HCT116 (cell line): ENCODE results near the gene NAT16. TPM values are rescaled to one million over a fixed set of nuclear protein-coding genes. Genes with fewer than 3 reads are reported as not detected.
A peak's percentile ranks its signal among the peaks of the same experiment; 100 is the strongest.

Experiments used
- ATAC-seq: fragments of 200-7000 bp; cut with Tn5 transposase; 2 replicates; pipeline ENCODE4 v1.9.1; 2020; ENCODE audit warnings: mild to moderate bottlenecking, moderate library complexity
- BruUV-seq: library from RNA; stranded (reverse); fragments of 400-500 nt; replicated peaks from 2 replicates; lab custom pipeline; 2021; lab: Mats Ljungman, UMichigan
- CTCF ChIA-PET: fragments of 300-600 bp; sonication (Branson Sonifier 250); formaldehyde crosslinking; loops from one replicate; lab custom pipeline; 2021; ENCODE audit warnings: antibody characterized with exemption; lab: Charles Lee
- POLR2A ChIA-PET: fragments of 300-600, 350-600 bp; sonication (Branson Sonifier 250); formaldehyde crosslinking; loops from one replicate; lab custom pipeline; 2021; ENCODE audit warnings: antibody characterized with exemption; lab: Charles Lee
- RAD21 ChIA-PET, 2 experiments: fragments of 300-600 bp; sonication (Branson Sonifier 250); formaldehyde crosslinking; loops; one replicate each; lab custom pipeline; 2023; ENCODE audit warnings: low total read pairs in 2 of 2; ENCODE audit not compliant: uncharacterized antibody in 2 of 2, unreplicated experiment in 2 of 2, low non-redundant PET in 1 of 2; lab: Charles Lee
- DNase-seq: peaks from one replicate; pipeline ENCODE4 v3.0.0-alpha.2; 2010; ENCODE audit warnings: low read depth, low spot score
- H2AFZ ChIP-seq: fragments of 200-600 bp; shearing (Covaris generic), sonication (generic); 2 replicates; pipeline ENCODE4 v1.6.1; 2017; ENCODE audit warnings: low read depth, mixed run types, mixed read lengths, antibody characterized with exemption, low read length; ENCODE audit not compliant: poor library complexity, severe bottlenecking
- H3K27ac ChIP-seq: 2 replicates; pipeline ENCODE4 v1.5.1; 2012; ENCODE audit warnings: low read depth, low read length
- H3K27me3 ChIP-seq: fragments of 200-600 bp; sonication (generic); 2 replicates; pipeline ENCODE4 v1.6.1; 2016; ENCODE audit warnings: mixed run types, low read length, mixed read lengths; ENCODE audit not compliant: insufficient read depth
- H3K36me3 ChIP-seq, 2 experiments: fragments of 200-500 bp in 1 of 2; fragments of 200-600 bp in 1 of 2; sonication (Bioruptor generic) in 1 of 2; sonication (generic) in 1 of 2; 2 replicates each; pipeline versions ENCODE4 v1.5.1 to v1.6.1; 2014 to 2016; ENCODE audit warnings: low read length in 2 of 2, inconsistent platforms in 1 of 2, mixed read lengths in 1 of 2, mixed run types in 1 of 2; ENCODE audit not compliant: insufficient read depth in 2 of 2, control insufficient read depth in 1 of 2
- H3K4me1 ChIP-seq, 2 experiments: fragments of 200-600 bp in 1 of 2; sonication (generic) in 1 of 2; 2 replicates each; pipeline versions ENCODE4 v1.5.1 to v1.6.1; 2012 to 2017; ENCODE audit warnings: low read length in 2 of 2, inconsistent platforms in 1 of 2, mild to moderate bottlenecking in 1 of 2, mixed read lengths in 1 of 2, mixed run types in 1 of 2, moderate library complexity in 1 of 2; ENCODE audit not compliant: insufficient read depth in 2 of 2, control insufficient read depth in 1 of 2
- H3K4me2 ChIP-seq: fragments of 200-600 bp; sonication (generic); 2 replicates; pipeline ENCODE4 v1.6.1; 2017; ENCODE audit warnings: mixed run types, low read length, mixed read lengths
- H3K4me3 ChIP-seq, 2 experiments: fragments of 200-600 bp in 1 of 2; sonication (generic) in 1 of 2; replicated peaks in 1 of 2; 2 replicates each; pipeline ENCODE4 v1.5.1; 2011 to 2016; ENCODE audit warnings: low read length in 2 of 2, control low read depth in 1 of 2, low read depth in 1 of 2, mild to moderate bottlenecking in 1 of 2, mixed read lengths in 1 of 2, mixed run types in 1 of 2
- H3K79me2 ChIP-seq: fragments of 200-600 bp; sonication (generic); 2 replicates; pipeline ENCODE4 v1.6.1; 2017; ENCODE audit warnings: mild to moderate bottlenecking, mixed run types, low read length, moderate library complexity, mixed read lengths; ENCODE audit not compliant: insufficient read depth
- H3K9ac ChIP-seq: fragments of 200-600 bp; sonication (generic); 2 replicates; pipeline ENCODE4 v1.6.1; 2016; ENCODE audit warnings: low read length, mixed read lengths
- H3K9me2 ChIP-seq: fragments of 200-600 bp; sonication (generic), shearing (Covaris generic); 2 replicates; pipeline ENCODE4 v1.6.1; 2017; ENCODE audit warnings: mixed run types, mild to moderate bottlenecking, moderate library complexity; ENCODE audit not compliant: insufficient read depth
- H3K9me3 ChIP-seq, 2 experiments: fragments of 200-500 bp in 1 of 2; fragments of 200-600 bp in 1 of 2; sonication (Bioruptor generic) in 1 of 2; sonication (generic) in 1 of 2; 2 replicates each; pipeline ENCODE4 v1.6.1; 2014 to 2017; ENCODE audit warnings: low read length in 2 of 2, mixed read lengths in 2 of 2, inconsistent platforms in 1 of 2, low read depth in 1 of 2, mild to moderate bottlenecking in 1 of 2, mixed run types in 1 of 2, moderate library complexity in 1 of 2; ENCODE audit not compliant: control insufficient read depth in 1 of 2, insufficient read depth in 1 of 2
- H4K20me1 ChIP-seq: fragments of 200-600 bp; sonication (generic), shearing (Covaris generic); 2 replicates; pipeline ENCODE4 v1.6.1; 2017; ENCODE audit warnings: mixed run types, mild to moderate bottlenecking, moderate library complexity; ENCODE audit not compliant: insufficient read depth
- CEBPB ChIP-seq: IDR thresholded peaks from 2 replicates; pipeline ENCODE4 v1.6.1; 2012; ENCODE audit warnings: low read depth
- EZH2phosphoT487 ChIP-seq: fragments of 200-600 bp; IDR thresholded peaks from 2 replicates; pipeline ENCODE4 v1.6.1; 2018; ENCODE audit warnings: antibody characterized with exemption, borderline replicate concordance
- RAD21 ChIP-seq: IDR thresholded peaks from 2 replicates; pipeline ENCODE4 v1.6.1; 2012; ENCODE audit warnings: low read depth, mild to moderate bottlenecking
- REST ChIP-seq: IDR thresholded peaks from 2 replicates; pipeline ENCODE4 v1.6.1; 2012; ENCODE audit warnings: low read depth
- SP1 ChIP-seq: IDR thresholded peaks from 2 replicates; pipeline ENCODE4 v1.6.1; 2012; ENCODE audit warnings: low read depth
- YY1 ChIP-seq: IDR thresholded peaks from 2 replicates; pipeline ENCODE4 v1.6.1; 2011; ENCODE audit warnings: low read length, low read depth, moderate library complexity, mild to moderate bottlenecking; ENCODE audit not compliant: insufficient replicate concordance; ENCODE audit errors: extremely low read depth
- intact Hi-C: fragments of 100-400 bp; cut with micrococcal nuclease; formaldehyde crosslinking; loops from 2 replicates; pipeline ENCODE4 v1.10.0; 2022
- total RNA-seq: library from RNA; stranded (reverse); gene quantifications from one replicate; pipeline ENCODE4 v1.2.1, GENCODE V29; 2021; ENCODE audit not compliant: unreplicated experiment

The NAT16 gene
- total RNA-seq, 1 experiment from 2014 or later: 2.0 TPM

- POLR2A ChIA-PET: interaction anchor here (0.9 to 4.0 kb wide), 15 partner anchors 9 to 253 kb away, joined by 3 to 26 read pairs (median 4); partner anchors contain the start of gene SRRT
- H4K20me1 ChIP-seq: no peaks in the 10 kb centered on the region
- no peak for ATAC-seq
- H3K4me3 ChIP-seq: peak overlapping the region; percentile 40 to 50
- H3K36me3 ChIP-seq: peaks cover 0 to 5% of the 10 kb centered on the region in 2 experiments; a peak in 1 of 4 replicates
- TF ChIP-seq CEBPB (no peak), SP1 (no peak), RAD21 (no peak), YY1 (no peak), EZH2phosphoT487 (no peak), REST (no peak)
- TF ChIP-seq, all 23 proteins: peak for 0
- no peaks in the 10 kb centered on the region for H3K27me3 ChIP-seq
- intact Hi-C loops: no loop called here
- peak overlapping the region; percentile 53 for H3K9ac ChIP-seq
- no peak overlapping the region for H2AFZ ChIP-seq
- TSS peak; percentile 83 for BruUV-seq
- no peaks in the 10 kb centered on the region for H3K9me3 ChIP-seq
- H3K27ac ChIP-seq: peak overlapping the region; percentile 57; the same call in 1 of the 2 replicates
- ChIA-PET CTCF (interaction anchor here (1.3 to 2.6 kb wide), 4 partner anchors 11 to 50 kb away, joined by 3 to 16 read pairs (median 6); no protein-coding TSS in a partner anchor), RAD21 (no interaction called here)
- no peak for DNase-seq
- H3K4me2 ChIP-seq: peak overlapping the region; percentile 80
- no peaks in the 10 kb centered on the region for H3K9me2 ChIP-seq
- no peaks in the 10 kb centered on the region for H3K79me2 ChIP-seq
- H3K4me1 ChIP-seq: peaks cover 45 to 60% of the 10 kb centered on the region in 2 experiments
These were observed 52.5 kb downstream of the NAT16 start for GRCh38 chr7:101127460-101128039.
